ENCODE results near the gene PEX14.
A peak's percentile ranks its signal among the peaks of the same experiment; 100 is the strongest.

PEX14 gene

DNA sequence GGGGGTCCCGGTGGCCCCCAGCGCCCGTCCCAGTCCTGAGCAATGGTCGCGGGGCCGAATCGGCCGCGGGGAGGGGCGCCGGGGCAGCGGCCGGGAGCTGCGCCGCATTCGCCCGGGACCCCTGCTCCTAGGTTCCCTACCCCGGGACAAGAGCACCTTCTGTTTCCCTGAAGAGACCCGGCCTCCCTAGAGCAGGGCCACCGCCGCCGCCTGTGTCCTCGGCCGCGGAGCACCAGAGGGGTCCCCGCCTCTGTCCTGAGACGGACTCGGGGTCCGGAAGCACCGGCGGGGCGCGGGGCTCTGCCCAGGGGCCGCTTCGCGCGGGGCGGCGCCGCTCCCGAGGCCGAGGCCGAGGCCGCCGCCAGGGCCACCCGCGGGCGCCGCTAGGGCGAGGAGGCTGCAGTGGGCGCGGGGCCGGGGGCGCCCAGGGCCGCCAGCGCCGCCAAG lies 163.8 kb downstream of the PEX14 start:
- Histone ChIP-seq H3K4me1 (peaks cover 26% of the 10 kb centered on the region), H3K36me3 (peaks cover 8% of the 10 kb centered on the region; the same call in 1 of the 2 replicates), H3K4me3 (ENCODE audit: low read depth, low read length) (no peak overlapping the region), H3K27me3 (no peaks in the 10 kb centered on the region), H3K9me3 (no peaks in the 10 kb centered on the region)
- TF ChIP-seq, protein P1, sequence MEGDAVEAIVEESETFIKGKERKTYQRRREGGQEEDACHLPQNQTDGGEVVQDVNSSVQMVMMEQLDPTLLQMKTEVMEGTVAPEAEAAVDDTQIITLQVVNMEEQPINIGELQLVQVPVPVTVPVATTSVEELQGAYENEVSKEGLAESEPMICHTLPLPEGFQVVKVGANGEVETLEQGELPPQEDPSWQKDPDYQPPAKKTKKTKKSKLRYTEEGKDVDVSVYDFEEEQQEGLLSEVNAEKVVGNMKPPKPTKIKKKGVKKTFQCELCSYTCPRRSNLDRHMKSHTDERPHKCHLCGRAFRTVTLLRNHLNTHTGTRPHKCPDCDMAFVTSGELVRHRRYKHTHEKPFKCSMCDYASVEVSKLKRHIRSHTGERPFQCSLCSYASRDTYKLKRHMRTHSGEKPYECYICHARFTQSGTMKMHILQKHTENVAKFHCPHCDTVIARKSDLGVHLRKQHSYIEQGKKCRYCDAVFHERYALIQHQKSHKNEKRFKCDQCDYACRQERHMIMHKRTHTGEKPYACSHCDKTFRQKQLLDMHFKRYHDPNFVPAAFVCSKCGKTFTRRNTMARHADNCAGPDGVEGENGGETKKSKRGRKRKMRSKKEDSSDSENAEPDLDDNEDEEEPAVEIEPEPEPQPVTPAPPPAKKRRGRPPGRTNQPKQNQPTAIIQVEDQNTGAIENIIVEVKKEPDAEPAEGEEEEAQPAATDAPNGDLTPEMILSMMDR (IDR thresholded peaks at IDR 0.05; ENCODE audit: low read depth, low read length) = no peak
- no peak for DNase-seq

- no peak for DNase-seq
- Histone ChIP-seq H3K27me3 (no peaks in the 10 kb centered on the region), H3K4me3 (ENCODE audit: low read depth, low read length) (no peak overlapping the region), H3K36me3 (peaks cover 8% of the 10 kb centered on the region; the same call in 1 of the 2 replicates), H3K9me3 (no peaks in the 10 kb centered on the region), H3K4me1 (peaks cover 26% of the 10 kb centered on the region)
- TF ChIP-seq, protein P1 (IDR thresholded peaks at IDR 0.05; ENCODE audit: low read depth, low read length) = no peak
Observed at GRCh38 chr1:10639011-10639774, 164.4 kb downstream of the PEX14 start.

- Histone ChIP-seq H3K4me3 (ENCODE audit: low read depth, low read length) (no peak overlapping the region), H3K4me1 (peaks cover 26% of the 10 kb centered on the region), H3K9me3 (no peaks in the 10 kb centered on the region), H3K36me3 (peaks cover 11% of the 10 kb centered on the region; the same call in 1 of the 2 replicates), H3K27me3 (no peaks in the 10 kb centered on the region)
- peak; percentile 72 for DNase-seq
- TF ChIP-seq, protein P1 (IDR thresholded peaks at IDR 0.05; ENCODE audit: low read depth, low read length) = no peak
Observed at GRCh38 chr1:10639775-10640578, 165.2 kb downstream of the PEX14 start.

DNA sequence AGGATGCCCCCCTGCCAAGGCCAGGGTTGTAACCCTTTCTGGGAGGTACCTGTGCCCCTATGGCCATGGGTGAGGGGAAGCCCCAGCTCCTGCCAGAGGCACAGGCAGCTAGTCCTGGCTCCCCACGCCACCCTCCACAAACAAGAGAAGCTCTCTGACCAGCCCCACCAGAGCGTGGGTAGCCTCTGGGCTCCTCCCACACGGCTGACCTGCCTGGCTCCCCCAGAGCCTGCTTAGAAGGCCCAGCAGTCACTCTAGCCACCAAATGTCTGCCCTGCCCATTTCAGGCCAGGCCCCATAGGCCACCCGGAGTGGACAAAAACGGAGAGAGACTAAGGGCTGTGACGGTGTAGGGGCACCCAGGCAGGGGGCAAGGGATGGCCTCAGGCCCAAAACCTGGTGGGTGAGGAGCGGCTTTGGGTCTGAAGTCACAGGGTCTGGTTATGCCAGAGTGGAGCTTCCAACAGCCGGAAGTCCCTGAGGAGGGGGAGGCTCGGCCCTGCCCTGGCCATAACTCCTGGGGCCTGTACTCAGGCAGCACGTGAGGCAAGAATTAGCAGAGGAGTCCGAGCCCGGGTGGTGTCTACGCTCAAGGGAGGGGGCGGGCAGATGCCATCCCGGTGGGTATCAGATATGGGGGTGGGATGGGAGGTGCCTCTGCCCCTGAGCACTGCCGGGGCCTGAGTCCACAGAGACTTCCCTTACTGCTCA lies 166.2 kb downstream of the PEX14 start:
- TF ChIP-seq, protein P1 (IDR thresholded peaks at IDR 0.05; ENCODE audit: low read depth, low read length) = no peak
- H3K27me3 ChIP-seq = no peaks in the 10 kb centered on the region
- H3K36me3 ChIP-seq = peaks cover 11% of the 10 kb centered on the region; the same call in 1 of the 2 replicates
- peaks cover 19% of the 10 kb centered on the region for H3K4me1 ChIP-seq
- H3K9me3 ChIP-seq = no peaks in the 10 kb centered on the region
- H3K4me3 ChIP-seq (ENCODE audit: low read depth, low read length) = no peak overlapping the region
- no peak for DNase-seq

- no peaks in the 10 kb centered on the region for H3K9me3 ChIP-seq
- peaks cover 19% of the 10 kb centered on the region for H3K4me1 ChIP-seq
- TF ChIP-seq, protein P1 (IDR thresholded peaks at IDR 0.05; ENCODE audit: low read depth, low read length) = no peak
- H3K4me3 ChIP-seq (ENCODE audit: low read depth, low read length) = no peak overlapping the region
- H3K27me3 ChIP-seq = no peaks in the 10 kb centered on the region
- H3K36me3 ChIP-seq = peaks cover 11% of the 10 kb centered on the region; the same call in 1 of the 2 replicates
- DNase-seq = no peak
Observed at GRCh38 chr1:10641976-10642375, 167.2 kb downstream of the PEX14 start.
